ENCODE measurements around the gene MACROD2.
"Not testable (repeated sequence)": the region's sequence is repeated elsewhere in the genome, so short reads cannot be mapped to it uniquely, and the experiment has no call there.

Gene MACROD2

GRCh38 chr20:15806105-15806504 is 1810.8 kb downstream of the MACROD2 start:
- no peak for DNase-seq (ENCODE audit: low read depth in 2 of 2)

- DNase-seq (ENCODE audit: low read depth in 2 of 2), result no peak
Observed at GRCh38 chr20:15807271-15807670, 1812.0 kb downstream of the MACROD2 start.

- not testable (repeated sequence) for DNase-seq (ENCODE audit: low read depth in 2 of 2)
Observed at GRCh38 chr20:15807771-15808170, 1812.5 kb downstream of the MACROD2 start.

GRCh38 chr20:15811951-15812350 is 1816.6 kb downstream of the MACROD2 start:
- no peak for DNase-seq (ENCODE audit: low read depth in 2 of 2)

GRCh38 chr20:15812696-15813095 is 1817.4 kb downstream of the MACROD2 start:
- no peak for DNase-seq (ENCODE audit: low read depth in 2 of 2)

GRCh38 chr20:15814360-15814759 is 1819.0 kb downstream of the MACROD2 start:
- DNase-seq (ENCODE audit: low read depth in 2 of 2), result no peak

- no peak for DNase-seq (ENCODE audit: low read depth in 2 of 2)
Observed at GRCh38 chr20:15814911-15815310, 1819.6 kb downstream of the MACROD2 start.

- no peak for DNase-seq (ENCODE audit: low read depth in 2 of 2)
Observed at GRCh38 chr20:15817351-15817750, 1822.0 kb downstream of the MACROD2 start.

- DNase-seq (ENCODE audit: low read depth in 2 of 2), result no peak
Observed at GRCh38 chr20:15818651-15819071, 1823.3 kb downstream of the MACROD2 start.

GRCh38 chr20:15823718-15824117 is 1828.4 kb downstream of the MACROD2 start:
- no peak for DNase-seq (ENCODE audit: low read depth in 2 of 2)

- no peak for DNase-seq (ENCODE audit: low read depth in 2 of 2)
Observed at GRCh38 chr20:15827628-15828027, 1832.3 kb downstream of the MACROD2 start.

- DNase-seq (ENCODE audit: low read depth in 2 of 2), result no peak
Observed at GRCh38 chr20:15831201-15831600, 1835.9 kb downstream of the MACROD2 start.

GRCh38 chr20:15832512-15832911 is 1837.2 kb downstream of the MACROD2 start:
- no peak for DNase-seq (ENCODE audit: low read depth in 2 of 2)

- DNase-seq (ENCODE audit: low read depth in 2 of 2), result no peak
Observed at GRCh38 chr20:15834857-15835256, 1839.5 kb downstream of the MACROD2 start.

GRCh38 chr20:15835811-15836210 is 1840.5 kb downstream of the MACROD2 start:
- DNase-seq (ENCODE audit: low read depth in 2 of 2), result no peak

GRCh38 chr20:15836634-15837033 is 1841.3 kb downstream of the MACROD2 start:
- peak in 1 of 2 experiments; percentile 18 for DNase-seq (ENCODE audit: low read depth in 2 of 2)

- no peak for DNase-seq (ENCODE audit: low read depth in 2 of 2)
Observed at GRCh38 chr20:15837563-15837962, 1842.2 kb downstream of the MACROD2 start.

- no peak for DNase-seq (ENCODE audit: low read depth in 2 of 2)
Observed at GRCh38 chr20:15838466-15838865, 1843.2 kb downstream of the MACROD2 start.

GRCh38 chr20:15840636-15841301 is 1845.5 kb downstream of the MACROD2 start:
- peak in 1 of 2 experiments; percentile 5 for DNase-seq (ENCODE audit: low read depth in 2 of 2)

GRCh38 chr20:15842872-15843271 is 1847.6 kb downstream of the MACROD2 start:
- no peak for DNase-seq (ENCODE audit: low read depth in 2 of 2)

GRCh38 chr20:15843777-15844176 is 1848.5 kb downstream of the MACROD2 start:
- peak in 1 of 2 experiments; percentile 12 for DNase-seq (ENCODE audit: low read depth in 2 of 2)

- DNase-seq (ENCODE audit: low read depth in 2 of 2), result no peak
Observed at GRCh38 chr20:15847196-15847784, 1852.0 kb downstream of the MACROD2 start.

- DNase-seq (ENCODE audit: low read depth in 2 of 2), result no peak
Observed at GRCh38 chr20:15848126-15848525, 1852.8 kb downstream of the MACROD2 start.
